OCI-LY3 (cell line): ENCODE results near the gene MCM8.

Source experiments
- EZH2phosphoT487 ChIP-seq: fragments of 200-600 bp; shearing (Covaris generic); IDR thresholded peaks from 2 replicates; pipeline ENCODE4 v1.6.1; 2018; ENCODE audit warnings: antibody characterized with exemption, mixed run types, low read depth
- TF ChIP-seq, protein P1 (sequence below): fragments of 200-600, 300-600 bp; sonication (generic); IDR thresholded peaks from 2 replicates; pipeline ENCODE4 v1.5.1; 2014; ENCODE audit warnings: antibody characterized with exemption, low read length, low read depth

DNA sequence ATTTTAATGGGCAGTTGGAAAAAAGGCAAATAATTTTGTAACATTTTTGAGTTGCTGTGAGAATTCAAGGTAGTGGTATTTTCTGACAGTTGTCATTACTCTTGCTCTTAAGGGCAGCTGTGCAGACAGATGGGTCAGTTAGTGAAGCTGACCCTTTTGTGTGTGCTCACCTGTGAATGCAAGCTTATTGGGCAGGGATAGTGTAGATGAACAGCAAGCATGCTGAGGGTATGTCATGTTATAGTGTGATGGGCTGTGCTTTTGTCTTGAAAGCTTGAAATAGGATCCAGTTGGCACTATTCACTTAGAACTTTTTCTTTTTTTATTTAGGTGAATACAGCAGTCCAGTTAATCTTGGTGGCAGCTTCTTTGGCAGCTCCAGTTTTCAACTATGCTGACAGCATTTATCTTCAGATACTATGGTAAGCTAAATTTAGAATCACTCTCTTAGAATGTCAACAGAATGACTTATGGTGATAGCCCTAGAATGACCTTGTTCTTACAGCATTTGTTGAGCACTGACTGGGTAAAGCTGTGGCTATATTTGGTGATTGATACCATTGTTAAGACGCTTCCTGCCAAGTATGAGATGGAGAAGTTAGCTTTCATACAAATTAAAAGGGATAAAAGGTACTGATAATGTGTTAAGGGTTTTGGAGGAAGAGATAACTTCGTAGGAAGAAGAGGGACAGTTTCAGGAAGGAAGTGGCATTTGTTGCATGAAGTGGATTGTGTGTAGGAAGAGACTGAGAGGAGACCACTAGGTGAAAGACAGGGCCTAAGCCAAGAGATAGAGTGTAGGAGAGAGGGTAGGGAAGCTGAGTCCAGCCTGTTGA, 83.9 kb downstream of the MCM8 start:
- TF ChIP-seq, protein P1, sequence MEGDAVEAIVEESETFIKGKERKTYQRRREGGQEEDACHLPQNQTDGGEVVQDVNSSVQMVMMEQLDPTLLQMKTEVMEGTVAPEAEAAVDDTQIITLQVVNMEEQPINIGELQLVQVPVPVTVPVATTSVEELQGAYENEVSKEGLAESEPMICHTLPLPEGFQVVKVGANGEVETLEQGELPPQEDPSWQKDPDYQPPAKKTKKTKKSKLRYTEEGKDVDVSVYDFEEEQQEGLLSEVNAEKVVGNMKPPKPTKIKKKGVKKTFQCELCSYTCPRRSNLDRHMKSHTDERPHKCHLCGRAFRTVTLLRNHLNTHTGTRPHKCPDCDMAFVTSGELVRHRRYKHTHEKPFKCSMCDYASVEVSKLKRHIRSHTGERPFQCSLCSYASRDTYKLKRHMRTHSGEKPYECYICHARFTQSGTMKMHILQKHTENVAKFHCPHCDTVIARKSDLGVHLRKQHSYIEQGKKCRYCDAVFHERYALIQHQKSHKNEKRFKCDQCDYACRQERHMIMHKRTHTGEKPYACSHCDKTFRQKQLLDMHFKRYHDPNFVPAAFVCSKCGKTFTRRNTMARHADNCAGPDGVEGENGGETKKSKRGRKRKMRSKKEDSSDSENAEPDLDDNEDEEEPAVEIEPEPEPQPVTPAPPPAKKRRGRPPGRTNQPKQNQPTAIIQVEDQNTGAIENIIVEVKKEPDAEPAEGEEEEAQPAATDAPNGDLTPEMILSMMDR, result no peak
- TF ChIP-seq EZH2phosphoT487, result no peak
